Fibroblast of lung (primary cell): ENCODE measurements around the gene UCK1.

ENCODE experiments used
- EZH2 ChIP-seq: IDR thresholded peaks from 2 replicates; pipeline ENCODE4 v1.5.1; 2012; ENCODE audit warnings: low read length, control low read depth, mild to moderate bottlenecking; ENCODE audit errors: missing control alignments
- TF ChIP-seq, protein P1 (sequence below), 2 donors: IDR thresholded peaks in 1 of 2; conservative IDR thresholded peaks in 1 of 2; 1 replicate in 1 of 2; 2 replicates in 1 of 2; pipeline ENCODE4 v1.5.1; 2011 to 2012; ENCODE audit warnings: low read length in 2 of 2, control low read depth in 1 of 2, inconsistent platforms in 1 of 2, low read depth in 1 of 2, mild to moderate bottlenecking in 1 of 2

DNA sequence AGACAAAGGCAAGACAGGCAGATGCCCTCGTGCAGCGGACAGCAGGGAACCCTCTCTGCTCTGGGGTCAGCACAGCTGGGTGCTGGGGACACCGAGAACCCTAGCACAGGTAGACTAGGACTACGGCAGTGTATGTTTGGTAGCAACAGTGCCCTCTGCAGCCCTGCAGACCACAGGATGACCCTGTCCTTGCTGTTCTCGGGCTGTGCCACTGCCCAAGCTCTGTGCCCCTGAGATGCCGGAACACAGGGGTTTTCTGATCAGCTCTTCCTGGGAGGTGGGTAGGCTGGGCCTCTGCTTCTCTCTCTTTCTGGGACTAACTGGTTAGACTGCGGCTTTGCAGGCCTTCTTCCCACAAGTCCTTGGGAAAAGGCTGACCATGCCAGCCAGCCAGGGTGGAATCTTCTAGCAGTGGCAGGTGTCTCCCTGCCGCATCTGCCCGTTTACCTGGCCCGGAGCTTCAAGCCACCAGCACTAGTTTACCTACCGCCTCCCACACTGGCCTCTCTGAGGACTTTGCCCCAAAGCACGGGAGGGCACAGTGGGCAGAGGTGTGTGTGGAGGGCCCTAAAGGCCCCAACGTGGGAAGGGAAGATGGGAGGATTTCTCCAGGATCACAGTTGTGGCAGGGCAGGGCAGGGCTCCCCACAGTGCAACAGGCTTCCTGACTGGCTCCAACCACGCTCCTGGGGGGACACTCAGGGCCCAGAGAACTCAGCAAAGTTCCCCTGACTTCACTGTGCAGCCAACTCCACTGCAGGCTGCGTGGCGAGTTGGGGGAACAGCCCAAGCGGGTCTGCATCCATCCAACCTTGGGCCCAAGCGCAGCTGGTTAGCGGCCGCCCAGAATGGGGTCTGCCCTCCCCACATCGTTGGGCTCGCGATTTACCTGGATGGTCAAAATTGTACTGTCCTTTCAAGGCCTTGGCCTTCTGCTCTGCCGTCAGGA is 1.2 kb downstream of the UCK1 start:
- TF ChIP-seq EZH2, result no peak
- TF ChIP-seq, protein P1, sequence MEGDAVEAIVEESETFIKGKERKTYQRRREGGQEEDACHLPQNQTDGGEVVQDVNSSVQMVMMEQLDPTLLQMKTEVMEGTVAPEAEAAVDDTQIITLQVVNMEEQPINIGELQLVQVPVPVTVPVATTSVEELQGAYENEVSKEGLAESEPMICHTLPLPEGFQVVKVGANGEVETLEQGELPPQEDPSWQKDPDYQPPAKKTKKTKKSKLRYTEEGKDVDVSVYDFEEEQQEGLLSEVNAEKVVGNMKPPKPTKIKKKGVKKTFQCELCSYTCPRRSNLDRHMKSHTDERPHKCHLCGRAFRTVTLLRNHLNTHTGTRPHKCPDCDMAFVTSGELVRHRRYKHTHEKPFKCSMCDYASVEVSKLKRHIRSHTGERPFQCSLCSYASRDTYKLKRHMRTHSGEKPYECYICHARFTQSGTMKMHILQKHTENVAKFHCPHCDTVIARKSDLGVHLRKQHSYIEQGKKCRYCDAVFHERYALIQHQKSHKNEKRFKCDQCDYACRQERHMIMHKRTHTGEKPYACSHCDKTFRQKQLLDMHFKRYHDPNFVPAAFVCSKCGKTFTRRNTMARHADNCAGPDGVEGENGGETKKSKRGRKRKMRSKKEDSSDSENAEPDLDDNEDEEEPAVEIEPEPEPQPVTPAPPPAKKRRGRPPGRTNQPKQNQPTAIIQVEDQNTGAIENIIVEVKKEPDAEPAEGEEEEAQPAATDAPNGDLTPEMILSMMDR (conservative IDR thresholded peaks at IDR 0.05 in 1 of 2, IDR thresholded peaks at IDR 0.05 in 1 of 2; ENCODE audit: low read depth in 1 of 2, low read length in 2 of 2), result no peak
